Measurements from ENCODE around the gene CHD9NB. TPM values are rescaled to one million over a fixed set of nuclear protein-coding genes. Genes with fewer than 3 reads are reported as not detected.

CHD9NB gene
- total and polyA plus RNA-seq, 10 of the 15 experiments (the other 5 are each of a cell fraction or from before 2014, with no cell fraction given) = 0.14 to 1.6 (median 0.73) TPM

- peak overlapping the region; percentile 68 for H3K9ac ChIP-seq (ENCODE audit: control insufficient read depth, insufficient read depth, low read length)
- SMC1A ChIA-PET (ENCODE audit: uncharacterized antibody, unreplicated experiment) = interaction anchor here (0.7 to 19.1 kb wide), 27 partner anchors 8 to 451 kb away, joined by 3 to 270 read pairs (median 5); no protein-coding TSS in a partner anchor
- CTCF ChIA-PET = interaction anchor here (0.7 to 4.9 kb wide), 28 partner anchors 11 to 495 kb away, joined by 3 to 70 read pairs (median 6); no protein-coding TSS in a partner anchor
- RAD21 ChIA-PET (ENCODE audit: unreplicated experiment) = interaction anchor here (0.9 to 7.4 kb wide), 23 partner anchors 8 to 449 kb away, joined by 3 to 107 read pairs (median 10); no protein-coding TSS in a partner anchor
- H3K4me2 ChIP-seq (ENCODE audit: control insufficient read depth, insufficient read depth) = peak overlapping the region; percentile 90
- intact Hi-C loops (cut with micrococcal nuclease; ENCODE audit: unreplicated experiment) = loop anchor here (1.0 to 10.0 kb wide), 4 partner anchors 57 to 229 kb away; no protein-coding TSS in a partner anchor
- peak overlapping the region; percentile 94 for H3K4me3 ChIP-seq
- H3K9me3 ChIP-seq (replicated peaks; ENCODE audit: control insufficient read depth, insufficient read depth, low read length) = no peaks in the 10 kb centered on the region
- H3K36me3 ChIP-seq (ENCODE audit: control insufficient read depth in 2 of 2, insufficient read depth in 2 of 2, low read length in 1 of 2) = no peaks in the 10 kb centered on the region
- H3K27ac ChIP-seq (ENCODE audit: control insufficient read depth, insufficient read depth) = peak overlapping the region; percentile 74
- H4K20me1 ChIP-seq (ENCODE audit: control insufficient read depth, insufficient read depth) = no peaks in the 10 kb centered on the region
- POLR2A ChIA-PET = interaction anchor here (0.8 to 12.5 kb wide), 10 partner anchors 9 to 164 kb away, joined by 3 to 142 read pairs (median 5); no protein-coding TSS in a partner anchor
- no peak for DNase-seq (ENCODE audit: low read depth, low spot score)
- in situ Hi-C loops (cut with MboI) = loop anchor here (5.0 kb wide), 1 partner anchor 462 kb away; no protein-coding TSS in a partner anchor
- H3K79me2 ChIP-seq (ENCODE audit: control insufficient read depth, insufficient read depth, low read length) = peaks cover 56% of the 10 kb centered on the region
- peaks cover 27% of the 10 kb centered on the region for H3K4me1 ChIP-seq (ENCODE audit: control insufficient read depth, insufficient read depth, low read length)
- H3K27me3 ChIP-seq (replicated peaks in 1 of 2; ENCODE audit: control insufficient read depth in 2 of 2, insufficient read depth in 2 of 2, low read length in 1 of 2) = no peaks in the 10 kb centered on the region
- FAIRE-seq = no peak
- peak; percentile 8 for ATAC-seq
- peak overlapping the region; percentile 58 for H2AFZ ChIP-seq (ENCODE audit: control insufficient read depth, low read depth, low read length)
- WGBS (ENCODE audit: insufficient coverage, insufficient replicate concordance, low lambda C conversion rate, missing lambda C conversion rate) = 40% methylated on average over 9 of the region's 10 CpGs
- BruUV-seq (replicated peaks) = TSS peak; percentile 55
- 0 out of 2 replicates have a peak, but pooled peaks have one; percentile 84 for TF ChIP-seq WRNIP1 (IDR thresholded peaks at IDR 0.05; ENCODE audit: borderline replicate concordance, low read depth, low read length)
- TF ChIP-seq RBBP5 (conservative IDR thresholded peaks at IDR 0.05) = no peak
- TF ChIP-seq ZBTB33 (IDR thresholded peaks at IDR 0.05) = no peak
- TF ChIP-seq YBX1 (IDR thresholded peaks at IDR 0.05) = no peak
- no peak for TF ChIP-seq FOXK2 (IDR thresholded peaks at IDR 0.05)
- TF ChIP-seq SMAD5 (IDR thresholded peaks at IDR 0.05; ENCODE audit: low read depth) = no peak
- TF ChIP-seq MLLT1 (IDR thresholded peaks at IDR 0.05) = peak; percentile 90
- no peak for TF ChIP-seq MAX (IDR thresholded peaks at IDR 0.05; ENCODE audit: low read depth, low read length)
- TF ChIP-seq ZBTB4 (CRISPR knock-in tag; IDR thresholded peaks at IDR 0.05) = no peak
- TF ChIP-seq TARDBP (IDR thresholded peaks at IDR 0.05; ENCODE audit: borderline replicate concordance) = no peak
- no peak for TF ChIP-seq JUND (IDR thresholded peaks at IDR 0.05; ENCODE audit: low read depth, low read length)
- TF ChIP-seq ATF7 (IDR thresholded peaks at IDR 0.05; ENCODE audit: low read depth) = no peak
- no peak for TF ChIP-seq LARP7 (IDR thresholded peaks at IDR 0.05)
- no peak for TF ChIP-seq NFYA (IDR thresholded peaks at IDR 0.05; ENCODE audit: borderline replicate concordance, low read depth, low read length)
- no peak for TF ChIP-seq RAD51 (IDR thresholded peaks at IDR 0.05)
- TF ChIP-seq ASH2L (IDR thresholded peaks at IDR 0.05; ENCODE audit: borderline replicate concordance, low read depth) = no peak
- no peak; the same call in 1 of the 2 replicates for TF ChIP-seq ZNF217 (IDR thresholded peaks at IDR 0.05)
Measured at GRCh38 chr16:53055541-53056391, 3.1 kb upstream of the CHD9NB start.

Measured in GM12878 (cell line).